ENCODE measurements around the gene USP10.

DNA sequence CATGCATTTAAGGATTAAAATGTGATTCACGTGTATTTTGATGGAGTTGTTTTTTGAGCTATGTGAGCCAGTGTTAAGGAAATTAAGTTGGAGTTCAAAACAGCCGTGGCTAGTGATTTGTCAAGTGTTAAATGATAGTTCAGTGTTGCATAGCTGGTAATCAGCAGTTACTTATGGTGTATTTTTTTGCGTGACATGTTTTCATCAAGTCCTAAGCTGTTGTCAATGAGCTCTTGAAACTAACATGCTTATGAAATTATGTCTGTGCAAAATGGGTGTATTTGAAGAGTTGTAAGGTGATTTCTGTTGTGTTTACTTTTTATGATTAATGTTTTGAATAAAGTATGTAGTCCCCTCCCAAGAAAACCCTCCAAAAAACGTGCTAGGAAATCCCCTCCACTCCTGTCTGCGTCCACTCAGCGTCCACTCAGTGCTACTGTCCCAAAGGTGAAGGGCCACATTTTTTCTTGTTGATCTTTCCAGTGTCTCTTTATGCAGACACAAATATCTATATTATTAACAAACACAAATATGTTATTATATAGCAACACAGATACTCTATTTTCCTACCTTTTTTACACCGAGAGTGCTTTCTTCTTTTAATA is 30.0 kb downstream of the USP10 start:
- TF ChIP-seq EZH2phosphoT487 (IDR thresholded peaks at IDR 0.05; ENCODE audit: borderline replicate concordance), result no peak
- TF ChIP-seq, protein P1, sequence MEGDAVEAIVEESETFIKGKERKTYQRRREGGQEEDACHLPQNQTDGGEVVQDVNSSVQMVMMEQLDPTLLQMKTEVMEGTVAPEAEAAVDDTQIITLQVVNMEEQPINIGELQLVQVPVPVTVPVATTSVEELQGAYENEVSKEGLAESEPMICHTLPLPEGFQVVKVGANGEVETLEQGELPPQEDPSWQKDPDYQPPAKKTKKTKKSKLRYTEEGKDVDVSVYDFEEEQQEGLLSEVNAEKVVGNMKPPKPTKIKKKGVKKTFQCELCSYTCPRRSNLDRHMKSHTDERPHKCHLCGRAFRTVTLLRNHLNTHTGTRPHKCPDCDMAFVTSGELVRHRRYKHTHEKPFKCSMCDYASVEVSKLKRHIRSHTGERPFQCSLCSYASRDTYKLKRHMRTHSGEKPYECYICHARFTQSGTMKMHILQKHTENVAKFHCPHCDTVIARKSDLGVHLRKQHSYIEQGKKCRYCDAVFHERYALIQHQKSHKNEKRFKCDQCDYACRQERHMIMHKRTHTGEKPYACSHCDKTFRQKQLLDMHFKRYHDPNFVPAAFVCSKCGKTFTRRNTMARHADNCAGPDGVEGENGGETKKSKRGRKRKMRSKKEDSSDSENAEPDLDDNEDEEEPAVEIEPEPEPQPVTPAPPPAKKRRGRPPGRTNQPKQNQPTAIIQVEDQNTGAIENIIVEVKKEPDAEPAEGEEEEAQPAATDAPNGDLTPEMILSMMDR (conservative IDR thresholded peaks at IDR 0.05; ENCODE audit: low read length), result no peak

All from Loucy (cell line).